Vagina (tissue), 2 donors: Measurements from ENCODE around the gene LANCL3.

Experiments used
- POLR2A ChIP-seq, 2 donors: fragments of 450-650 bp; IDR thresholded peaks; one replicate each; pipeline ENCODE4 v1.6.1; 2017; ENCODE audit warnings: antibody characterized with exemption in 2 of 2, mild to moderate bottlenecking in 2 of 2, moderate library complexity in 2 of 2
- POLR2AphosphoS5 ChIP-seq, 2 donors: sonication (generic); formaldehyde crosslinking; IDR thresholded peaks; one replicate each; pipeline ENCODE4 v1.9.0; 2017; ENCODE audit warnings: antibody characterized with exemption in 2 of 2, mild to moderate bottlenecking in 2 of 2, low read depth in 1 of 2; ENCODE audit not compliant: insufficient read depth in 1 of 2
- TF ChIP-seq, protein P1 (sequence below), 3 experiments: fragments of 450-650 bp in 2 of 3; fragments of 200-600 bp in 1 of 3; sonication (generic) in 1 of 3; IDR thresholded peaks; one replicate each; pipeline ENCODE4 v1.5.1; 2017 to 2019; ENCODE audit warnings: antibody characterized with exemption in 3 of 3, mild to moderate bottlenecking in 2 of 3, moderate library complexity in 2 of 3

DNA sequence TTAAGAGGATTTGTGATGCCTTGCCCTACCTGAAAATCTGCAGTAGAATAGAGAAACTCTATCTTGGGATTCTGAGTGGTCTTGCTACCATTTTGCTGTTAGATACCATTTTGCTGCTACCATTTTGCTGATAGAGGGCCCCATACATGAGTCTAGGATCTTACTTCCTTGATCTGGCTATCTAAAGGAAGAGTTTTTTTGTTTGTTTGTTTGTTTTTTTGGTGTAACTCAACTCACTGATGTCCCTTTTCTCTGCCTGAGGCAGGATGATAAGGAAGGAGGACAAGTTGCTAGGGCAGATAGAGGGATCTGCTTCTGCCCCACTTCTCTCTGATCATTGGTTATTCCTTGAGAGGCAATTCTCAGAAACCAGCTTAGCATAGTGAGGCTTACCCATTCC is 145.1 kb downstream of the LANCL3 start:
- TF ChIP-seq, protein P1, sequence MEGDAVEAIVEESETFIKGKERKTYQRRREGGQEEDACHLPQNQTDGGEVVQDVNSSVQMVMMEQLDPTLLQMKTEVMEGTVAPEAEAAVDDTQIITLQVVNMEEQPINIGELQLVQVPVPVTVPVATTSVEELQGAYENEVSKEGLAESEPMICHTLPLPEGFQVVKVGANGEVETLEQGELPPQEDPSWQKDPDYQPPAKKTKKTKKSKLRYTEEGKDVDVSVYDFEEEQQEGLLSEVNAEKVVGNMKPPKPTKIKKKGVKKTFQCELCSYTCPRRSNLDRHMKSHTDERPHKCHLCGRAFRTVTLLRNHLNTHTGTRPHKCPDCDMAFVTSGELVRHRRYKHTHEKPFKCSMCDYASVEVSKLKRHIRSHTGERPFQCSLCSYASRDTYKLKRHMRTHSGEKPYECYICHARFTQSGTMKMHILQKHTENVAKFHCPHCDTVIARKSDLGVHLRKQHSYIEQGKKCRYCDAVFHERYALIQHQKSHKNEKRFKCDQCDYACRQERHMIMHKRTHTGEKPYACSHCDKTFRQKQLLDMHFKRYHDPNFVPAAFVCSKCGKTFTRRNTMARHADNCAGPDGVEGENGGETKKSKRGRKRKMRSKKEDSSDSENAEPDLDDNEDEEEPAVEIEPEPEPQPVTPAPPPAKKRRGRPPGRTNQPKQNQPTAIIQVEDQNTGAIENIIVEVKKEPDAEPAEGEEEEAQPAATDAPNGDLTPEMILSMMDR (IDR thresholded peaks at IDR 0.05), result no peak
- TF ChIP-seq POLR2A (IDR thresholded peaks at IDR 0.05), result no peak
- TF ChIP-seq POLR2AphosphoS5 (IDR thresholded peaks at IDR 0.05; ENCODE audit: insufficient read depth in 1 of 2, low read depth in 1 of 2), result no peak
